HCT116 (cell line): ENCODE results near the gene ZNHIT2. TPM values are rescaled to one million over a fixed set of nuclear protein-coding genes. Genes with fewer than 3 reads are reported as not detected.

Experiments used
- ATAC-seq: fragments of 200-7000 bp; cut with Tn5 transposase; 2 replicates; pipeline ENCODE4 v1.9.1; 2020; ENCODE audit warnings: mild to moderate bottlenecking, moderate library complexity
- BruUV-seq: library from RNA; stranded (reverse); fragments of 400-500 nt; replicated peaks from 2 replicates; lab custom pipeline; 2021; lab: Mats Ljungman, UMichigan
- CTCF ChIA-PET: fragments of 300-600 bp; sonication (Branson Sonifier 250); formaldehyde crosslinking; loops from one replicate; lab custom pipeline; 2021; ENCODE audit warnings: antibody characterized with exemption; lab: Charles Lee
- POLR2A ChIA-PET: fragments of 300-600, 350-600 bp; sonication (Branson Sonifier 250); formaldehyde crosslinking; loops from one replicate; lab custom pipeline; 2021; ENCODE audit warnings: antibody characterized with exemption; lab: Charles Lee
- RAD21 ChIA-PET, 2 experiments: fragments of 300-600 bp; sonication (Branson Sonifier 250); formaldehyde crosslinking; loops; one replicate each; lab custom pipeline; 2023; ENCODE audit warnings: low total read pairs in 2 of 2; ENCODE audit not compliant: uncharacterized antibody in 2 of 2, unreplicated experiment in 2 of 2, low non-redundant PET in 1 of 2; lab: Charles Lee
- DNase-seq: peaks from one replicate; pipeline ENCODE4 v3.0.0-alpha.2; 2010; ENCODE audit warnings: low read depth, low spot score
- H2AFZ ChIP-seq: fragments of 200-600 bp; shearing (Covaris generic), sonication (generic); 2 replicates; pipeline ENCODE4 v1.6.1; 2017; ENCODE audit warnings: low read depth, mixed run types, mixed read lengths, antibody characterized with exemption, low read length; ENCODE audit not compliant: poor library complexity, severe bottlenecking
- H3K27ac ChIP-seq: 2 replicates; pipeline ENCODE4 v1.5.1; 2012; ENCODE audit warnings: low read depth, low read length
- H3K27me3 ChIP-seq: fragments of 200-600 bp; sonication (generic); 2 replicates; pipeline ENCODE4 v1.6.1; 2016; ENCODE audit warnings: mixed run types, low read length, mixed read lengths; ENCODE audit not compliant: insufficient read depth
- H3K36me3 ChIP-seq, 2 experiments: fragments of 200-500 bp in 1 of 2; fragments of 200-600 bp in 1 of 2; sonication (Bioruptor generic) in 1 of 2; sonication (generic) in 1 of 2; 2 replicates each; pipeline versions ENCODE4 v1.5.1 to v1.6.1; 2014 to 2016; ENCODE audit warnings: low read length in 2 of 2, inconsistent platforms in 1 of 2, mixed read lengths in 1 of 2, mixed run types in 1 of 2; ENCODE audit not compliant: insufficient read depth in 2 of 2, control insufficient read depth in 1 of 2
- H3K4me1 ChIP-seq, 2 experiments: fragments of 200-600 bp in 1 of 2; sonication (generic) in 1 of 2; 2 replicates each; pipeline versions ENCODE4 v1.5.1 to v1.6.1; 2012 to 2017; ENCODE audit warnings: low read length in 2 of 2, inconsistent platforms in 1 of 2, mild to moderate bottlenecking in 1 of 2, mixed read lengths in 1 of 2, mixed run types in 1 of 2, moderate library complexity in 1 of 2; ENCODE audit not compliant: insufficient read depth in 2 of 2, control insufficient read depth in 1 of 2
- H3K4me2 ChIP-seq: fragments of 200-600 bp; sonication (generic); 2 replicates; pipeline ENCODE4 v1.6.1; 2017; ENCODE audit warnings: mixed run types, low read length, mixed read lengths
- H3K4me3 ChIP-seq, 2 experiments: fragments of 200-600 bp in 1 of 2; sonication (generic) in 1 of 2; replicated peaks in 1 of 2; 2 replicates each; pipeline ENCODE4 v1.5.1; 2011 to 2016; ENCODE audit warnings: low read length in 2 of 2, control low read depth in 1 of 2, low read depth in 1 of 2, mild to moderate bottlenecking in 1 of 2, mixed read lengths in 1 of 2, mixed run types in 1 of 2
- H3K79me2 ChIP-seq: fragments of 200-600 bp; sonication (generic); 2 replicates; pipeline ENCODE4 v1.6.1; 2017; ENCODE audit warnings: mild to moderate bottlenecking, mixed run types, low read length, moderate library complexity, mixed read lengths; ENCODE audit not compliant: insufficient read depth
- H3K9ac ChIP-seq: fragments of 200-600 bp; sonication (generic); 2 replicates; pipeline ENCODE4 v1.6.1; 2016; ENCODE audit warnings: low read length, mixed read lengths
- H3K9me2 ChIP-seq: fragments of 200-600 bp; sonication (generic), shearing (Covaris generic); 2 replicates; pipeline ENCODE4 v1.6.1; 2017; ENCODE audit warnings: mixed run types, mild to moderate bottlenecking, moderate library complexity; ENCODE audit not compliant: insufficient read depth
- H3K9me3 ChIP-seq, 2 experiments: fragments of 200-500 bp in 1 of 2; fragments of 200-600 bp in 1 of 2; sonication (Bioruptor generic) in 1 of 2; sonication (generic) in 1 of 2; 2 replicates each; pipeline ENCODE4 v1.6.1; 2014 to 2017; ENCODE audit warnings: low read length in 2 of 2, mixed read lengths in 2 of 2, inconsistent platforms in 1 of 2, low read depth in 1 of 2, mild to moderate bottlenecking in 1 of 2, mixed run types in 1 of 2, moderate library complexity in 1 of 2; ENCODE audit not compliant: control insufficient read depth in 1 of 2, insufficient read depth in 1 of 2
- H4K20me1 ChIP-seq: fragments of 200-600 bp; sonication (generic), shearing (Covaris generic); 2 replicates; pipeline ENCODE4 v1.6.1; 2017; ENCODE audit warnings: mixed run types, mild to moderate bottlenecking, moderate library complexity; ENCODE audit not compliant: insufficient read depth
- CBX3 ChIP-seq: IDR thresholded peaks from 2 replicates; pipeline ENCODE4 v1.6.1; 2012; ENCODE audit warnings: low read depth
- CEBPB ChIP-seq: IDR thresholded peaks from 2 replicates; pipeline ENCODE4 v1.6.1; 2012; ENCODE audit warnings: low read depth
- EGR1 ChIP-seq: IDR thresholded peaks from 2 replicates; pipeline ENCODE4 v1.6.1; 2012; ENCODE audit warnings: low read depth
- FOSL1 ChIP-seq: IDR thresholded peaks from 2 replicates; pipeline ENCODE4 v1.6.1; 2012; ENCODE audit warnings: low read depth
- JUND ChIP-seq: IDR thresholded peaks from 2 replicates; pipeline ENCODE4 v1.6.1; 2012
- POLR2A ChIP-seq: IDR thresholded peaks from 2 replicates; pipeline ENCODE4 v1.7.0; 2011; ENCODE audit warnings: borderline replicate concordance; ENCODE audit not compliant: insufficient read depth, insufficient read length; ENCODE audit errors: extremely low read depth
- POLR2AphosphoS5 ChIP-seq: IDR thresholded peaks from 2 replicates; pipeline ENCODE4 v1.6.1; 2011; ENCODE audit warnings: mild to moderate bottlenecking, low read depth, low read length, moderate library complexity
- RAD21 ChIP-seq: IDR thresholded peaks from 2 replicates; pipeline ENCODE4 v1.6.1; 2012; ENCODE audit warnings: low read depth, mild to moderate bottlenecking
- SP1 ChIP-seq: IDR thresholded peaks from 2 replicates; pipeline ENCODE4 v1.6.1; 2012; ENCODE audit warnings: low read depth
- SRF ChIP-seq: IDR thresholded peaks from 2 replicates; pipeline ENCODE4 v1.6.1; 2012; ENCODE audit warnings: low read depth
- TCF7L2 ChIP-seq: IDR thresholded peaks from 2 replicates; pipeline ENCODE4 v1.7.0; 2011; ENCODE audit warnings: borderline replicate concordance, inconsistent platforms; ENCODE audit not compliant: insufficient read depth, insufficient read length; ENCODE audit errors: extremely low read depth
- ZFX ChIP-seq: fragments of 450-650 bp; IDR thresholded peaks from 2 replicates; pipeline ENCODE4 v1.6.1; 2017
- intact Hi-C: fragments of 100-400 bp; cut with micrococcal nuclease; formaldehyde crosslinking; loops from 2 replicates; pipeline ENCODE4 v1.10.0; 2022
- total RNA-seq: library from RNA; stranded (reverse); gene quantifications from one replicate; pipeline ENCODE4 v1.2.1, GENCODE V29; 2021; ENCODE audit not compliant: unreplicated experiment
- TF ChIP-seq, protein P1 (sequence below): IDR thresholded peaks from 2 replicates; pipeline ENCODE4 v1.6.1; 2011; ENCODE audit warnings: mild to moderate bottlenecking, low read length, moderate library complexity; ENCODE audit not compliant: insufficient replicate concordance; ENCODE audit errors: extremely low read depth
- TF ChIP-seq, protein P2 (sequence below): IDR thresholded peaks from 2 replicates; pipeline ENCODE4 v1.6.1; 2012; ENCODE audit warnings: low read depth
- TF ChIP-seq, protein P3 (sequence below), 3 experiments: fragments of 200-600 bp in 1 of 3; sonication (generic) in 1 of 3; IDR thresholded peaks in 2 of 3; conservative IDR thresholded peaks in 1 of 3; 2 replicates each; pipeline ENCODE4 v1.5.1; 2012 to 2017; ENCODE audit warnings: low read depth in 2 of 3, low read length in 2 of 3, antibody characterized with exemption in 1 of 3, borderline replicate concordance in 1 of 3, control low read depth in 1 of 3, mild to moderate bottlenecking in 1 of 3, mixed read lengths in 1 of 3, mixed run types in 1 of 3, moderate library complexity in 1 of 3; ENCODE audit not compliant: insufficient read depth in 1 of 3
- TF ChIP-seq, protein P4 (sequence below): IDR thresholded peaks from 2 replicates; pipeline ENCODE4 v1.6.1; 2012

The ZNHIT2 gene
- total RNA-seq, 1 experiment from 2014 or later: 18.8 TPM

DNA sequence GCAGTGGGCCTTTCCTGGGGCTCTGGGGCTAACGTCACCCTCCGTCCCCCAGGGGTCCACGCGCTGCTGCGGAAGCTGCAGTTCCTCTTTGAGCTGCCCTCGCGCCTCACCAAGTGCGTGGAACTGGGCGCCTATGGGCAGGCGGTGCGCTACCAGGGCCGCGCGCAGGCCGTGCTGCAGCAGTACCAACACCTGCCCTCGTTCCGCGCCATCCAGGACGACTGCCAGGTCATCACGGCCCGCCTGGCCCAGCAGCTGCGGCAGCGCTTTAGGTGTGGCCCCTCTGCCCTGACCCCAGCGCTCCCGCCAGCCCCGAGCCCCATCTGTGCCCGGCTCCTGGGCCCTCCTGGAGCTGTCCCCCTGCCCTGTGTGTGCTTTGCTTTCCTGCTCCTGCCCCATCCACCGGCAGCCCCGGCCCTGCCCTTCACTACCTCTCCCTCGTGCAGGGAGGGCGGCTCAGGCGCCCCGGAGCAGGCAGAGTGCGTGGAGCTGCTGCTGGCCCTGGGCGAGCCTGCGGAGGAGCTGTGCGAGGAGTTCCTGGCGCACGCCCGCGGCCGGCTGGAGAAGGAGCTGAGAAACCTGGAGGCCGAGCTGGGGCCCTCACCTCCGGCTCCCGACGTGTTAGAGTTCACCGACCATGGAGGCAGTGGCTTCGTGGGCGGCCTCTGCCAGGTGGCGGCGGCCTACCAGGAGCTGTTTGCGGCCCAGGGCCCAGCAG lies 9.6 kb downstream of the ZNHIT2 start:
- H2AFZ ChIP-seq: no peak overlapping the region
- DNase-seq: no peak
- H3K9me2 ChIP-seq: no peaks in the 10 kb centered on the region
- no peaks in the 10 kb centered on the region for H3K36me3 ChIP-seq
- H3K79me2 ChIP-seq: peaks cover 12% of the 10 kb centered on the region; the same call in 1 of the 2 replicates
- no peak overlapping the region for H3K9ac ChIP-seq
- CTCF ChIA-PET: interaction anchor here (1.0 to 1.3 kb wide), 2 partner anchors 11 to 14 kb away, joined by 3 read pairs; partner anchors contain the start of genes FAU and MRPL49
- no peak overlapping the region for H3K4me2 ChIP-seq
- TF ChIP-seq, protein P1, sequence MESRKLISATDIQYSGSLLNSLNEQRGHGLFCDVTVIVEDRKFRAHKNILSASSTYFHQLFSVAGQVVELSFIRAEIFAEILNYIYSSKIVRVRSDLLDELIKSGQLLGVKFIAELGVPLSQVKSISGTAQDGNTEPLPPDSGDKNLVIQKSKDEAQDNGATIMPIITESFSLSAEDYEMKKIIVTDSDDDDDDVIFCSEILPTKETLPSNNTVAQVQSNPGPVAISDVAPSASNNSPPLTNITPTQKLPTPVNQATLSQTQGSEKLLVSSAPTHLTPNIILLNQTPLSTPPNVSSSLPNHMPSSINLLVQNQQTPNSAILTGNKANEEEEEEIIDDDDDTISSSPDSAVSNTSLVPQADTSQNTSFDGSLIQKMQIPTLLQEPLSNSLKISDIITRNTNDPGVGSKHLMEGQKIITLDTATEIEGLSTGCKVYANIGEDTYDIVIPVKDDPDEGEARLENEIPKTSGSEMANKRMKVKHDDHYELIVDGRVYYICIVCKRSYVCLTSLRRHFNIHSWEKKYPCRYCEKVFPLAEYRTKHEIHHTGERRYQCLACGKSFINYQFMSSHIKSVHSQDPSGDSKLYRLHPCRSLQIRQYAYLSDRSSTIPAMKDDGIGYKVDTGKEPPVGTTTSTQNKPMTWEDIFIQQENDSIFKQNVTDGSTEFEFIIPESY: no peak
- TF ChIP-seq CEBPB (no peak), FOSL1 (no peak), ZFX (no peak), SP1 (no peak), POLR2A (no peak), SRF (no peak), CBX3 (no peak), EGR1 (no peak), JUND (no peak), RAD21 (no peak), POLR2AphosphoS5 (no peak), TCF7L2 (no peak)
- TF ChIP-seq, protein P2, sequence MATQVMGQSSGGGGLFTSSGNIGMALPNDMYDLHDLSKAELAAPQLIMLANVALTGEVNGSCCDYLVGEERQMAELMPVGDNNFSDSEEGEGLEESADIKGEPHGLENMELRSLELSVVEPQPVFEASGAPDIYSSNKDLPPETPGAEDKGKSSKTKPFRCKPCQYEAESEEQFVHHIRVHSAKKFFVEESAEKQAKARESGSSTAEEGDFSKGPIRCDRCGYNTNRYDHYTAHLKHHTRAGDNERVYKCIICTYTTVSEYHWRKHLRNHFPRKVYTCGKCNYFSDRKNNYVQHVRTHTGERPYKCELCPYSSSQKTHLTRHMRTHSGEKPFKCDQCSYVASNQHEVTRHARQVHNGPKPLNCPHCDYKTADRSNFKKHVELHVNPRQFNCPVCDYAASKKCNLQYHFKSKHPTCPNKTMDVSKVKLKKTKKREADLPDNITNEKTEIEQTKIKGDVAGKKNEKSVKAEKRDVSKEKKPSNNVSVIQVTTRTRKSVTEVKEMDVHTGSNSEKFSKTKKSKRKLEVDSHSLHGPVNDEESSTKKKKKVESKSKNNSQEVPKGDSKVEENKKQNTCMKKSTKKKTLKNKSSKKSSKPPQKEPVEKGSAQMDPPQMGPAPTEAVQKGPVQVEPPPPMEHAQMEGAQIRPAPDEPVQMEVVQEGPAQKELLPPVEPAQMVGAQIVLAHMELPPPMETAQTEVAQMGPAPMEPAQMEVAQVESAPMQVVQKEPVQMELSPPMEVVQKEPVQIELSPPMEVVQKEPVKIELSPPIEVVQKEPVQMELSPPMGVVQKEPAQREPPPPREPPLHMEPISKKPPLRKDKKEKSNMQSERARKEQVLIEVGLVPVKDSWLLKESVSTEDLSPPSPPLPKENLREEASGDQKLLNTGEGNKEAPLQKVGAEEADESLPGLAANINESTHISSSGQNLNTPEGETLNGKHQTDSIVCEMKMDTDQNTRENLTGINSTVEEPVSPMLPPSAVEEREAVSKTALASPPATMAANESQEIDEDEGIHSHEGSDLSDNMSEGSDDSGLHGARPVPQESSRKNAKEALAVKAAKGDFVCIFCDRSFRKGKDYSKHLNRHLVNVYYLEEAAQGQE: no peak
- TF ChIP-seq, protein P3, sequence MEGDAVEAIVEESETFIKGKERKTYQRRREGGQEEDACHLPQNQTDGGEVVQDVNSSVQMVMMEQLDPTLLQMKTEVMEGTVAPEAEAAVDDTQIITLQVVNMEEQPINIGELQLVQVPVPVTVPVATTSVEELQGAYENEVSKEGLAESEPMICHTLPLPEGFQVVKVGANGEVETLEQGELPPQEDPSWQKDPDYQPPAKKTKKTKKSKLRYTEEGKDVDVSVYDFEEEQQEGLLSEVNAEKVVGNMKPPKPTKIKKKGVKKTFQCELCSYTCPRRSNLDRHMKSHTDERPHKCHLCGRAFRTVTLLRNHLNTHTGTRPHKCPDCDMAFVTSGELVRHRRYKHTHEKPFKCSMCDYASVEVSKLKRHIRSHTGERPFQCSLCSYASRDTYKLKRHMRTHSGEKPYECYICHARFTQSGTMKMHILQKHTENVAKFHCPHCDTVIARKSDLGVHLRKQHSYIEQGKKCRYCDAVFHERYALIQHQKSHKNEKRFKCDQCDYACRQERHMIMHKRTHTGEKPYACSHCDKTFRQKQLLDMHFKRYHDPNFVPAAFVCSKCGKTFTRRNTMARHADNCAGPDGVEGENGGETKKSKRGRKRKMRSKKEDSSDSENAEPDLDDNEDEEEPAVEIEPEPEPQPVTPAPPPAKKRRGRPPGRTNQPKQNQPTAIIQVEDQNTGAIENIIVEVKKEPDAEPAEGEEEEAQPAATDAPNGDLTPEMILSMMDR (IDR thresholded peaks at IDR 0.05 in 2 of 3, conservative IDR thresholded peaks at IDR 0.05 in 1 of 3; ENCODE audit: borderline replicate concordance in 1 of 3, insufficient read depth in 1 of 3, low read depth in 2 of 3, low read length in 2 of 3): no peak
- TF ChIP-seq, protein P4, sequence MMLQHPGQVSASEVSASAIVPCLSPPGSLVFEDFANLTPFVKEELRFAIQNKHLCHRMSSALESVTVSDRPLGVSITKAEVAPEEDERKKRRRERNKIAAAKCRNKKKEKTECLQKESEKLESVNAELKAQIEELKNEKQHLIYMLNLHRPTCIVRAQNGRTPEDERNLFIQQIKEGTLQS: no peak
- no peaks in the 10 kb centered on the region for H4K20me1 ChIP-seq
- no peaks in the 10 kb centered on the region for H3K9me3 ChIP-seq
- H3K27me3 ChIP-seq: no peaks in the 10 kb centered on the region
- no peak overlapping the region for H3K4me3 ChIP-seq
- peaks cover 11 to 24% of the 10 kb centered on the region in 2 experiments for H3K4me1 ChIP-seq
- RAD21 ChIA-PET: no interaction called here
- intact Hi-C loops: no loop called here
- ATAC-seq: no peak
- H3K27ac ChIP-seq: no peak overlapping the region
- POLR2A ChIA-PET: no interaction called here
- BruUV-seq: no TSS peak
